Adrenal gland (tissue), 5 donors: ENCODE measurements around the gene METTL2A.
"Not testable (repeated sequence)": the region's sequence is repeated elsewhere in the genome, so short reads cannot be mapped to it uniquely, and the experiment has no call there.

Experiments used
- CTCF ChIP-seq, 6 experiments: fragments of 450-650 bp in 4 of 6; fragments of 200-600 bp in 2 of 6; sonication (generic) in 1 of 6; IDR thresholded peaks; 1 replicate in 5 of 6; 2 replicates in 1 of 6; pipeline versions ENCODE4 v1.5.1 to v1.8.0; 2016 to 2021; ENCODE audit warnings: antibody characterized with exemption in 6 of 6, mild to moderate bottlenecking in 2 of 6, moderate library complexity in 1 of 6
- POLR2A ChIP-seq, 2 donors: fragments of 450-650 bp; IDR thresholded peaks; one replicate each; pipeline ENCODE4 v1.6.1; 2017; ENCODE audit warnings: antibody characterized with exemption in 2 of 2, mild to moderate bottlenecking in 2 of 2, moderate library complexity in 1 of 2
- donor health status: DM: no; HTN: no; CAD: no.

DNA sequence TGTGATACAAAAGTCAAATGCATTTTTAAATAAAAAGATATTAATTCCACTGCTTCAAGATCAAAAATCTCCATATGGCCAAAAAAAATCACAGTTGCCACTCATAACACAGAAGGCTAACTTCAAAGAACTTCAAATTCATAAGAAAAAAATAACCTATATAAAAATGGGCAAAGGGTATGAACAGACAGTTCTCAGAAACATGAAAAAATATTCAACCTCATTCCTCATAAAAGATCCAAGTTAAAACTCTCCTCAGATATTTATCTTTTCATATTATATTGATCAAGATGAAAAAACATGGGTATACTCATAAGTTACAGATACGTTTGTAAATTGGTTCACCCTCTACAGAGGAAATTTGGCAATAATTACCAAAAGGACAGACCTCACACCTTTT lies 10.6 kb upstream of the METTL2A start:
- not testable (repeated sequence) for TF ChIP-seq CTCF, POLR2A (IDR thresholded peaks at IDR 0.05)
